Left lung (tissue), 10 donors: Measurements from ENCODE around the gene KLHL25. TPM values are rescaled to one million over a fixed set of nuclear protein-coding genes. Genes with fewer than 3 reads are reported as not detected.
"Not testable (repeated sequence)": the region's sequence is repeated elsewhere in the genome, so short reads cannot be mapped to it uniquely, and the experiment has no call there.

ENCODE experiments used
- ATAC-seq: fragments of 200-7000 bp; cut with Tn5 transposase; one replicate; pipeline ENCODE4 v1.9.1; 2020; ENCODE audit warnings: moderate library complexity
- DNase-seq, 4 donors: peaks; one replicate each; pipeline ENCODE4 v3.0.0-alpha.2; 2013 to 2020
- H3K27ac ChIP-seq, 2 donors: fragments of 200-600 bp; sonication (generic) in 1 of 2; one replicate each; pipeline versions ENCODE4 v1.5.0 to v1.8.0; 2020 to 2021
- H3K27me3 ChIP-seq, 2 donors: fragments of 200-600 bp; sonication (generic) in 1 of 2; one replicate each; pipeline versions ENCODE4 v1.5.0 to v1.8.0; 2020 to 2021
- H3K36me3 ChIP-seq, 2 donors: fragments of 200-600 bp; sonication (generic) in 1 of 2; one replicate each; pipeline versions ENCODE4 v1.5.0 to v1.8.0; 2020 to 2021
- H3K4me1 ChIP-seq, 2 donors: fragments of 200-600 bp; one replicate each; pipeline ENCODE4 v1.8.0; 2021
- H3K4me3 ChIP-seq, 2 donors: fragments of 200-600 bp; sonication (generic) in 1 of 2; one replicate each; pipeline versions ENCODE4 v1.5.0 to v1.8.0; 2020 to 2021; ENCODE audit warnings: mild to moderate bottlenecking in 1 of 2
- H3K9me3 ChIP-seq, 2 donors: fragments of 200-600 bp; sonication (generic) in 1 of 2; one replicate each; pipeline versions ENCODE4 v1.5.0 to v1.8.0; 2020 to 2021
- CTCF ChIP-seq, 2 donors: fragments of 200-600 bp; sonication (generic) in 1 of 2; IDR thresholded peaks; one replicate each; pipeline versions ENCODE4 v1.5.0 to v1.8.0; 2021; ENCODE audit warnings: antibody characterized with exemption in 2 of 2
- intact Hi-C, 2 donors: fragments of 100-400 bp; cut with DNase I; formaldehyde crosslinking; loops; one replicate each; pipeline versions ENCODE4 v1.11.2 to v1.14.2; 2022
- polyA plus RNA-seq, 6 donors: library from polyadenylated mRNA; unstranded; fragments of 120-200 nt; gene quantifications; one replicate each; pipeline ENCODE4 v1.2.1, GENCODE V29; 2013; ENCODE audit not compliant: insufficient read length in 6 of 6
- total RNA-seq, 2 donors: library from RNA; stranded (reverse); fragmentation: NEBNext Ultra II Directional; extraction: Animal tissue kit (Norgen Biotek cat#: 25700); gene quantifications; one replicate each; pipeline ENCODE4 v1.2.1, GENCODE V29; 2021
- donor health status: DM: no; HTN: yes; CAD: no.
- donor health status: DM: no; HTN: no; CAD: no.

KLHL25 gene
- total and polyA plus RNA-seq, 8 donors, result 4.4 to 7.9 (median 6.0) TPM

GRCh38 chr15:85813234-85813633 is 18.5 kb upstream of the KLHL25 start:
- no peaks in the 10 kb centered on the region for H3K27me3 ChIP-seq
- H3K4me1 ChIP-seq, result no peaks in the 10 kb centered on the region
- DNase-seq, result no peak
- no peak for ATAC-seq
- H3K9me3 ChIP-seq, result no peaks in the 10 kb centered on the region
- no peak overlapping the region for H3K27ac ChIP-seq
- no peaks in the 10 kb centered on the region for H3K36me3 ChIP-seq
- TF ChIP-seq CTCF (IDR thresholded peaks at IDR 0.05), result no peak
- intact Hi-C loops, result no loop called here
- H3K4me3 ChIP-seq, result no peak overlapping the region

- no peaks in the 10 kb centered on the region for H3K9me3 ChIP-seq
- no peak overlapping the region for H3K27ac ChIP-seq
- H3K4me1 ChIP-seq, result no peaks in the 10 kb centered on the region
- H3K4me3 ChIP-seq, result no peak overlapping the region
- intact Hi-C loops, result no loop called here
- TF ChIP-seq CTCF (IDR thresholded peaks at IDR 0.05), result no peak
- DNase-seq (no peak), ATAC-seq (no peak)
- no peaks in the 10 kb centered on the region for H3K27me3 ChIP-seq
- no peaks in the 10 kb centered on the region for H3K36me3 ChIP-seq
Observed at GRCh38 chr15:85810075-85810474, 15.3 kb upstream of the KLHL25 start.

GRCh38 chr15:85805420-85805819 is 10.7 kb upstream of the KLHL25 start:
- H3K27me3 ChIP-seq, result no peaks in the 10 kb centered on the region
- H3K4me3 ChIP-seq, result no peak overlapping the region
- DNase-seq (no peak), ATAC-seq (no peak)
- no peak overlapping the region for H3K27ac ChIP-seq
- no peaks in the 10 kb centered on the region for H3K9me3 ChIP-seq
- intact Hi-C loops, result no loop called here
- no peaks in the 10 kb centered on the region for H3K4me1 ChIP-seq
- no peaks in the 10 kb centered on the region for H3K36me3 ChIP-seq
- TF ChIP-seq CTCF (IDR thresholded peaks at IDR 0.05), result no peak

- H3K36me3 ChIP-seq, result no peaks in the 10 kb centered on the region
- no peak for TF ChIP-seq CTCF (IDR thresholded peaks at IDR 0.05)
- DNase-seq (no peak), ATAC-seq (no peak)
- H3K27me3 ChIP-seq, result no peaks in the 10 kb centered on the region
- H3K4me3 ChIP-seq, result no peak overlapping the region
- no peaks in the 10 kb centered on the region for H3K4me1 ChIP-seq
- no peaks in the 10 kb centered on the region for H3K9me3 ChIP-seq
- H3K27ac ChIP-seq, result no peak overlapping the region
- intact Hi-C loops, result no loop called here
Observed at GRCh38 chr15:85804481-85805170, 9.9 kb upstream of the KLHL25 start.

GRCh38 chr15:85802617-85803016 is 7.9 kb upstream of the KLHL25 start:
- H3K9me3 ChIP-seq, H3K27me3 ChIP-seq, H3K4me3 ChIP-seq, H3K36me3 ChIP-seq, intact Hi-C loops, ATAC-seq, H3K4me1 ChIP-seq, DNase-seq, H3K27ac ChIP-seq: not testable (repeated sequence)
